HG03280 (cell line): ENCODE measurements around the gene IFNA2.
"Not testable (repeated sequence)": the region's sequence is repeated elsewhere in the genome, so short reads cannot be mapped to it uniquely, and the experiment has no call there.

Experiments
- ATAC-seq: cut with Tn5 transposase; IDR thresholded peaks from one replicate; pipeline ENCODE4 v1.9.1; 2021; ENCODE audit warnings: mild to moderate bottlenecking, moderate library complexity; ENCODE audit not compliant: unreplicated experiment

IFNA2 gene

GRCh38 chr9:21383627-21384026 lies 1.6 kb downstream of the IFNA2 start:
- ATAC-seq, result no peak

GRCh38 chr9:21381448-21382339 lies 3.5 kb downstream of the IFNA2 start:
- peak; percentile 100 for ATAC-seq

GRCh38 chr9:21371467-21371866 lies 13.7 kb downstream of the IFNA2 start:
- ATAC-seq, result not testable (repeated sequence)

GRCh38 chr9:21367957-21368356 lies 17.2 kb downstream of the IFNA2 start, which contains the start of gene IFNA13:
IFNA13 (minus strand) TSS chr9:21368057; CDS start chr9:21368010, 47 bp downstream.
- ATAC-seq, result no peak

GRCh38 chr9:21367169-21367568 lies 18.0 kb downstream of the IFNA2 start:
- ATAC-seq, result peak; percentile 78

- ATAC-seq, result no peak
These were observed 22.9 kb downstream of the IFNA2 start for GRCh38 chr9:21362287-21362686.

- ATAC-seq, result peak; percentile 88
These were observed 27.4 kb downstream of the IFNA2 start for GRCh38 chr9:21357479-21358460.

- no peak for ATAC-seq
These were observed 34.4 kb downstream of the IFNA2 start, which contains the start of gene IFNA6 for GRCh38 chr9:21350787-21351186. IFNA6 (minus strand) TSS chr9:21350887; CDS start chr9:21350887, 0 bp downstream.

GRCh38 chr9:21348430-21348970 lies 36.7 kb downstream of the IFNA2 start:
- no peak for ATAC-seq

- ATAC-seq, result no peak
These were observed 44.5 kb downstream of the IFNA2 start for GRCh38 chr9:21340735-21341134.

- ATAC-seq, result no peak
These were observed 48.7 kb downstream of the IFNA2 start for GRCh38 chr9:21336457-21336856.

GRCh38 chr9:21334701-21335632 lies 50.2 kb downstream of the IFNA2 start, which contains the start of gene KLHL9:
KLHL9 (minus strand) TSS chr9:21335404; CDS start chr9:21334859, 545 bp downstream.
- ATAC-seq, result peak; percentile 86
